EL (cell line): ENCODE measurements around the gene SSRP1.
"Not testable (repeated sequence)": the region's sequence is repeated elsewhere in the genome, so short reads cannot be mapped to it uniquely, and the experiment has no call there.

Experiments used
- DNase-seq: peaks from one replicate; pipeline ENCODE4 v3.0.0-alpha.2; 2016

Gene SSRP1

GRCh38 chr11:57358991-57359390, 23.3 kb upstream of the SSRP1 start:
- DNase-seq: no peak

DNA sequence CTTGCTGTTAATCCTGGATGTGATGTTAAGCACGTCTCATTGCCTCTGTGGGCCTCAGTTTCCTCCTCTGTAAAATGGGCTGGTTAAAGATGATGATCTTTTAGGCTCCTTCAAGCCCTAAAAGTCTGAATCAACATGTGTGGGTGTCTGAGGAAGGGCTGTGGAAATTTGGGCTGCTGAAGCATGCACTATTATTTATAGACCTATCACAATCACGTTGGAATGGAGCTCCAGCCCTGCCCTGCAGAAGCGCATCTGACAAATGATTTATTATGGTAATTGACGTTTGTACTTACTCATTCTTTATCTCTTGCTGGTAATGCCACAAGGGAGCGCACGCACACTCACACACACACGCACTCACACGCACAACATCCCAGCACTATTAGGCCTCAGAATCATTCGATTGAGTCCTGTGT, 22.9 kb upstream of the SSRP1 start:
- no peak for DNase-seq

DNA sequence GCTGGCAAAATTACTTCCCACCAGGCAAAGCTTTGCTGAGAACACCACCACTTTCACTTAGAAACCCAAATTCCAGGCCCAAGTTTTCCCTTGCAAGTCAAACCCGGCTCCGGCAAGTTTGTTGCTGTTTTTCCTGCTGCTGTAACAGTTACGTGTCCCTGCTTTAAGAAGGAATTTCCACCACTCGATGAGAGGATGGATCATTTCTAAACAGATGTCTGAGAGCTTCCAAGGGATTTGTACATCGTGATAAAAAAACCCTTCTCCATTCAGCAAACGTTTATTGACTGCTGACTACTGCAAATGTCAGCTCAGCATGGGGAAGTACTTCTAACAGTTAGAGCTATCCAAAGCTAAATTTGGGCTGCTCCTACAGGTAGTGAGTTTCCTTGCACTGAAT, 22.2 kb upstream of the SSRP1 start:
- no peak for DNase-seq

- no peak for DNase-seq
Observed at GRCh38 chr11:57357310-57357709, 21.6 kb upstream of the SSRP1 start.

DNA sequence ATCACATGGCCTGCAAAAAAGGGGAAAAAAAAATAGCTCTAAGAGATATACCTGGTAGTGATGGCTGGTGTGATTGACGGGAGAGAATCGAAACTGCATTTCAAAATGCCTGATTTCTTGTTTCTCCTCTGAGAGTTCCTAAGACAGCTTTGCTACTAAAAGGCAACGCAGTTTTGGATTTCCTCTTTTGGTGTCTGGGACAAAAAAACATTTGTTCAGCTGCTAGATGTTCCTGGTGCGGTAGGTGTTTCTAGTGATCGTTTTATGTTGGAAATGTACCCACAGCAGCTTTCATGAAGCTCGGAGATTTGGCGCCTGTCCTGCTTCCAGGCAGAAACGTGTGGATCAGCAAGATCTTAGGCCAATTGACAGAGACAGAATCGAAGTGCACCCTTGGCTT, 20.6 kb upstream of the SSRP1 start:
- no peak for DNase-seq

DNA sequence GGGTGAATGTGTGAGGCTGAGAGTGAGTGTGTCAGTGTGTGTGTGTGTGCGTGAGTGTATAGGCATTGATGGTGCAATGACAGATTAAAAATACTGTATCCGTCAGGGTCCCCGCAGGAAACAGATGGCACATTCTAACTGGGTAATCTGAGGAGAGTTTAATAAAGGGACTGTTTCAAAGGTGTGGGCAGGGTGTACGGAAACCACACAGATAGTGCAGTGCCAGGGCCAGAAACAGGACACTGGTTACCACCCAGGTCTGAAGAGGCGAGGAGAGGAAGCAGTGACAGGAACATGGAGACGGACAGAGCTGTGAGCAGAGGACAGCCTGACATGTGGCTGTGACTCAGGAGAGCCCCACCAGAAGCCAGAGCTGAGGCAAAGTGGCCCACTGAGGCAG, 19.0 kb upstream of the SSRP1 start:
- DNase-seq: no peak

DNA sequence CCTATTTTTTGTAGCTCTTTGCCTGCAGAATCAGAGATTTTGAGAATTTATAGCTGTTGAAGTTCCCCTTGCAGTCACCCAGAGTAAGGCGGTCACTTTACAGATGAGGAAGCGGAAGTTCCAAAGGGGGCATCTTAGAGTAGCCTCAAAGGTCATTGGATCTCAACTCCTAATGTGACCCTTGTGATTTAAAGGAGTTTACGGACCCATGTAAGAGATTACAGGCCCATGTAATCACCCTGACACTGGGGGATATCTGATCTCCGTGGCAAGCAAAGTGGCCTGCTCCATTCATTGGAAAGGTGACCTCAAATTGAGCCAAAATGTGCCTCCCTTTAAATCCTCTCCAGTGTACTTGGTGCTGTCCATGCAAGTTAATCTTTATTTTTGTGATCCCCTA, 18.2 kb upstream of the SSRP1 start:
- no peak for DNase-seq

DNA sequence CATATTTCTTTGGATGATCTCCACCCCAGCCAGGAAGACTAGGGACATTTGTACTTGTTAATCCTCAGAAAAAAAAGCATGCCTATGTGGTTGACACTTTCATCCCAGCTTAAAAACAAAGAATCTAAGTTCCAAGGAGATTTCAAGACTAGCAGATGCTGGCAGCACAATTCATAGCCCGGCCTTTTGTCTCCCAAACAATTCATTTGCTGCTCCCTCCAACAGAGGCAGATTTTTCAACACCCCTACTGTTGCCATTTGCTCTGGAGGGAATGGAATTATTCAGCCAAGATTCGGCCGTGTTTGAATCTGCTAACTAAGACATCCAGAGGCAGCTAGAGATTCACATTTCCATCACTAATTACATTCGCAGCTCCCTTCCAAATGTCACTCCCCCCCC, 17.8 kb upstream of the SSRP1 start:
- no peak for DNase-seq

GRCh38 chr11:57353036-57353435, 17.3 kb upstream of the SSRP1 start:
- no peak for DNase-seq

DNA sequence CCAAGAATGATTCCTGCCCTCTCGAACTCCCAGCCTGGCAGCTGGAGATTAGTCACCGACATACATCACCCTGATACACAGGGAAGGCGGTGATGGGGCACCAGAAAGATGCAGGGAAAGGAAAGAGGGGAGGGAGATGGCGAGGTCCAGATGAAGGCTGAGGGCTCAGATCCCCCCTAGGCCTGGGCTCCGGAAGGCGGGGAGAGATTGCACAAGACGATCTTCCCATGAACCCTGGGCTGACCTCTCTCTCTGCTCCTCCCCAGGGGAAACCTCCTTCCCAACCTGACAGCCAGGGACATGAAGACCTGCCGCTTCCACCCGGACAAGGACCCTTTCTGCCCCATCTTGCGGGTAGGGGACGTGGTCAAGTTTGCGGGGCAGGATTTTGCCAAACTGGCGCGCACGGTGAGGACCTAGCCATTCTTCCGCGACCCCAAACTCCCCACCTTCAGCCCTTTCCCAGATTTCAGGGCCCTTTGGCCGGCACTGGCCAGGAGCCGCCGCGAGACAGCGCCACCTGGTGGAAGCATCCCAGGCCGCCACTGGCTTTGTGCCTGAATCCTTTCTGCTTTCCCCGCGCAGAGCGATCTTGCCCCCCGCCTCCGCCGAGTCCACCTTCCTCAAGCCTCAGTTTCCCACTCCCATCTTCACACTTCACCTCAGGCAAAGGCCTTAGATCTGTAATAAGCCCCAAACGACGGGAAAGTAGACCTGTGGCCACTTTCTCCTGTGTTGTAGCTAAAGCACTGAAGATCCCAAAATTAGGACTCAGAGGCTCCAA, 14.0 kb upstream of the SSRP1 start:
- peak; percentile 48 for DNase-seq

- DNase-seq: peak; percentile 30
Observed at GRCh38 chr11:57348636-57349313, 13.1 kb upstream of the SSRP1 start.

GRCh38 chr11:57348052-57348451, 12.4 kb upstream of the SSRP1 start:
- no peak for DNase-seq

- DNase-seq: no peak
Observed at GRCh38 chr11:57347336-57347735, 11.6 kb upstream of the SSRP1 start.

GRCh38 chr11:57345555-57346211, 10.0 kb upstream of the SSRP1 start:
- DNase-seq: peak; percentile 66

GRCh38 chr11:57344826-57345225, 9.1 kb upstream of the SSRP1 start:
- DNase-seq: no peak

- DNase-seq: no peak
Observed at GRCh38 chr11:57343825-57344224, 8.1 kb upstream of the SSRP1 start.

DNA sequence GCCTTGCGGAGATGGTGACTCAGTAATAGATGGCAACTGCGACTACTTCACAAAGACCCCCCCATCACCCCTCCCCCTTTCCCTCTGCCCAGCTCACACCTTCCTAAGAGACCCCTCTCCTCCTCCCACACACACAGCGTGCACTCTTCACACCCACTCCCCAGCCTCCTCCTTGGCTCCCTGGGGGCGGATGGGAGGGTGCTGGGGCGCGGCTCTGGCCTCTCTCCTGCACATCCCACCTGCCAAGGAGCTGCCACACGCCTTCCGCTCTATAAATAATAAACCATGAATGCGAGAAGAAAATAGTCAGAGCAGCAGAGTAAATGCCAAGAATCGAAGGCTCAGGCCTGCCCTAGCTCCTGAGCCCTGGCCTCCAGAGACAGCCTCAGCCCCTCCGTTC, 7.0 kb upstream of the SSRP1 start:
- DNase-seq: no peak

DNA sequence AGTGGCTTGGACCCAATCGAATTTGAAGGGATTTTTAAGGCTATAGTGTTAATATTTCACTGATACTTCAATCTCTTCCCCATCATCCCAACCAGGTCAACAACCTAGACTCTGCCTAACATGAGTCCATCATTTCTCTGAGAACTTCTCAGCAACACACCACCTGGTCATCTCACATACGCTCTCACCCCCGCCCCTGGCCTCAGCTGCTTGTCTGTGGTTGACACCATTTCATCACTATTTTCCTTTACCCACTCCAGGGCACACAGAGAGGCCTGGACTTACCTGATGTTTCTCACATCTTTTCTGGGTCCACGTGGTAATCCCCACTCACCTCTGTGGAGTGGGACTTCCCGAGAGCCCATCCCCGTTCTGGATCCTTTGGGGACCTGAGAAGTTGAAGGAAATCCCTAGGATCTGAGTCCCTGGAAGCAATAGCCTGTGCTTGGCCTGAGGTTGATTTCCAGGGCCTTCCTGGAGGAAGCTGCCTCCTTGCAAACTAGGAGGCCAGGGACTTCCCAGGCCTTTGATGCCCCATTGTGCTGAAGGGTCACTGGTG, 5.6 kb upstream of the SSRP1 start:
- no peak for DNase-seq

DNA sequence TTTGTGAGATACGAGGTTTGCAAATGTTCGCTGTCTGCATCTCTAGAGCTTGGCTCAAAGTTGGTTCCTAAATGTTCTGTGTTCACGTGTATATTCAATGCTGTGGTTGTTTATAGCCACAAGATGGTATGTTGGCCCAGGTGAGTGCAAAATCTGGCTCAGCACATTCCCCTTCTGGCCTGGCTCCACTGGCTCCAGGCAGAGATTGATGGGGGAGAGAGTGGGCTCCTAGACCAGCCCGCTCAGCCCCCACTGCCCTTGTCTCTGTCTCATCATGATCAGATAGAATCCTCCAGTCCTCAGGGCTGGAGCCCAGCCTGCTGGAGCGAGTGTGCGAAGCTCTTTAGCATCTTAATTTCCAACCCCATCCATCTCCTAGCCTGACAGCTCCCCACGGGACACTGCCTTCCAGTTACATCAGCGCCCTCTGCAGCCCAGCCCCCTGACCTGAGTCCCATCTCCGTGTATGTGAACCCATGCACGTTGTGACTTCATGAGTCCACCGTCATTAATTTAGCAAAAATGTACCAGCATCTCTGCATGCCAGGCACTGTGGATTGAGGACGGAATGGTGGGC, 4.4 kb upstream of the SSRP1 start:
- peak; percentile 40 for DNase-seq

DNA sequence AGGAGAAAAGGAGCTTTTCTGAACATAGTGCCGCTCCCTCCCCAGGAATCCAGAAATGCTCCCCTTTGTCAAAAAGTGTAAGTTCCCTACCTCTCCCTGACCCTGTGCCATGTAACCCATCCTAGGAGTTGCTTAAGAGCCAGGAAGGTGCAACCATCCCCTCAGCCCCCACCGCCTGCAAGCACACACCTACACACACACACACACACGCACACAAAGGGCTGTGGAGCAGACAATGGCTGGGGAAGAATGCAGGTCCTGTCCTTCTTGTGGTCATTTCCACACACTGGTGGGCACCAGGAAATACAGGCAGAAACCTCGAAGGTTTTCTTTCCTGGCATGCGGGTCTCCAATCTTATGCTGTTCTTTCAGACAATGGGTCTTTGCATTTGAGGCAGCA, 3.6 kb upstream of the SSRP1 start:
- DNase-seq: no peak

DNA sequence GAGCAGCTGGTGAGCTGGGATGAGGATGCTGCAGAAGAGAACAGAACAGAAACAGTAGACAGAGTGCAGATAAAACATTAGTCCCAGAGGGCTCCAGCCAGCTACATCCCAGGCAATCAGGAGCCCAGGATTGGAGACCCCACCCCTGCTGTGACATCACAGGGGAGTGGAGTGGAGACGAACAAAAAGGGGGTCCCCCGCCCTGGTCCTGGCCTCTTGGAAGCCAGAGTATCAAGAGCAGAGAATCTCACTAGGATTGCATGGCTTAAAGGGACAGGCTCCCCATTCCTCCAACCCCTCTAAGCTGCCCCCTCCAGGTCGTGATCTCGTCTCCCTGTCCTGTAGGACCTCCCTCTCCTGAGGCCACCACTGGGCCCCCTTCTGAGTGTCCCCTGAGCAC, 2.5 kb upstream of the SSRP1 start, which contains the start of gene P2RX3:
Gene P2RX3 (plus strand): TSS at position 211 of the 400 bp plus-strand sequence. CDS start 199 bp downstream, outside the sequence.
- no peak for DNase-seq

GRCh38 chr11:57336856-57337255, 1.2 kb upstream of the SSRP1 start:
- not testable (repeated sequence) for DNase-seq

- no peak for DNase-seq
Observed at GRCh38 chr11:57336111-57336666, 497 bp upstream of the SSRP1 start.
